Uterus (tissue), 2 donors: ENCODE results near the gene NTF3.

Source experiments
- POLR2A ChIP-seq, 2 donors: fragments of 450-650 bp; IDR thresholded peaks; one replicate each; pipeline ENCODE4 v1.6.1; 2016; ENCODE audit warnings: antibody characterized with exemption in 2 of 2, mild to moderate bottlenecking in 1 of 2, moderate library complexity in 1 of 2
- TF ChIP-seq, protein P1 (sequence below), 4 experiments: fragments of 200-600 bp in 2 of 4; fragments of 450-650 bp in 2 of 4; sonication (generic) in 2 of 4; IDR thresholded peaks; one replicate each; pipeline ENCODE4 v1.5.1; 2016 to 2019; ENCODE audit warnings: antibody characterized with exemption in 4 of 4, mild to moderate bottlenecking in 2 of 4, moderate library complexity in 1 of 4

GRCh38 chr12:5456906-5457305 is 25.0 kb downstream of the NTF3 start:
- TF ChIP-seq, protein P1, sequence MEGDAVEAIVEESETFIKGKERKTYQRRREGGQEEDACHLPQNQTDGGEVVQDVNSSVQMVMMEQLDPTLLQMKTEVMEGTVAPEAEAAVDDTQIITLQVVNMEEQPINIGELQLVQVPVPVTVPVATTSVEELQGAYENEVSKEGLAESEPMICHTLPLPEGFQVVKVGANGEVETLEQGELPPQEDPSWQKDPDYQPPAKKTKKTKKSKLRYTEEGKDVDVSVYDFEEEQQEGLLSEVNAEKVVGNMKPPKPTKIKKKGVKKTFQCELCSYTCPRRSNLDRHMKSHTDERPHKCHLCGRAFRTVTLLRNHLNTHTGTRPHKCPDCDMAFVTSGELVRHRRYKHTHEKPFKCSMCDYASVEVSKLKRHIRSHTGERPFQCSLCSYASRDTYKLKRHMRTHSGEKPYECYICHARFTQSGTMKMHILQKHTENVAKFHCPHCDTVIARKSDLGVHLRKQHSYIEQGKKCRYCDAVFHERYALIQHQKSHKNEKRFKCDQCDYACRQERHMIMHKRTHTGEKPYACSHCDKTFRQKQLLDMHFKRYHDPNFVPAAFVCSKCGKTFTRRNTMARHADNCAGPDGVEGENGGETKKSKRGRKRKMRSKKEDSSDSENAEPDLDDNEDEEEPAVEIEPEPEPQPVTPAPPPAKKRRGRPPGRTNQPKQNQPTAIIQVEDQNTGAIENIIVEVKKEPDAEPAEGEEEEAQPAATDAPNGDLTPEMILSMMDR (IDR thresholded peaks at IDR 0.05), result no peak
- TF ChIP-seq POLR2A (IDR thresholded peaks at IDR 0.05), result no peak
